Heart right ventricle (tissue), 16 donors: ENCODE measurements around the gene TOE1. TPM values are rescaled to one million over a fixed set of nuclear protein-coding genes. Genes with fewer than 3 reads are reported as not detected.

Experiments
- ATAC-seq, 8 donors: fragments of 200-7000 bp; cut with Tn5 transposase; one replicate each; pipeline ENCODE4 v1.9.1; 2020; ENCODE audit warnings: mild to moderate bottlenecking in 8 of 8, moderate library complexity in 8 of 8, moderate number of reproducible peaks in 1 of 8
- DNase-seq, 2 donors: peaks; one replicate each; pipeline ENCODE4 v3.0.0-alpha.2; 2020
- H3K27ac ChIP-seq, 10 donors: fragments of 200-600 bp; sonication (generic) in 2 of 10; one replicate each; pipeline versions ENCODE4 v1.5.0 to v1.8.0; 2020 to 2022; ENCODE audit warnings: mild to moderate bottlenecking in 3 of 10
- H3K27me3 ChIP-seq, 7 donors: fragments of 200-600 bp; one replicate each; pipeline ENCODE4 v1.8.0; 2021 to 2022; ENCODE audit warnings: mild to moderate bottlenecking in 2 of 7
- H3K36me3 ChIP-seq, 9 donors: fragments of 200-600 bp; sonication (generic) in 1 of 9; one replicate each; pipeline versions ENCODE4 v1.5.0 to v1.8.0; 2020 to 2022; ENCODE audit warnings: mild to moderate bottlenecking in 2 of 9
- H3K4me1 ChIP-seq, 9 donors: fragments of 200-600 bp; sonication (generic) in 1 of 9; one replicate each; pipeline versions ENCODE4 v1.5.0 to v1.8.0; 2020 to 2022; ENCODE audit warnings: mild to moderate bottlenecking in 4 of 9
- H3K4me3 ChIP-seq, 10 donors: fragments of 200-600 bp; sonication (generic) in 2 of 10; one replicate each; pipeline versions ENCODE4 v1.5.0 to v1.8.0; 2020 to 2022; ENCODE audit warnings: mild to moderate bottlenecking in 7 of 10, moderate library complexity in 2 of 10
- H3K9me3 ChIP-seq, 11 donors: fragments of 200-600 bp in 10 of 11; sonication (generic) in 2 of 11; one replicate each; pipeline versions ENCODE4 v1.5.0 to v1.8.0; 2013 to 2022; ENCODE audit warnings: mild to moderate bottlenecking in 2 of 11, control low read depth in 1 of 11, moderate library complexity in 1 of 11
- CTCF ChIP-seq, 9 donors: fragments of 200-600 bp; sonication (generic) in 2 of 9; IDR thresholded peaks; one replicate each; pipeline versions ENCODE4 v1.5.0 to v1.8.0; 2021 to 2022; ENCODE audit warnings: antibody characterized with exemption in 9 of 9, mild to moderate bottlenecking in 5 of 9, moderate library complexity in 1 of 9
- WGBS, 2 donors: extraction: QIAGEN DNeasy Blood & Tissue Kit; methylation state at CpG; one replicate each; pipeline ENCODE4 v1.1.7; 2013; ENCODE audit warnings: inconsistent platforms in 1 of 2; 5-methylcytosine and 5-hydroxymethylcytosine counted together
- intact Hi-C, 10 donors: fragments of 100-400 bp; cut with DNase I; formaldehyde crosslinking; loops; one replicate each; pipeline versions ENCODE4 v1.11.1 to v1.14.2; 2022
- polyA plus RNA-seq, 2 donors: library from polyadenylated mRNA; stranded (reverse); fragments of 200-250 nt; gene quantifications; one replicate each; pipeline ENCODE4 v1.2.3, GENCODE V29; 2013
- total RNA-seq, 10 donors: library from RNA; stranded (reverse); fragmentation: NEBNext Ultra II Directional in 3 of 10; extraction: Animal tissue kit (Norgen Biotek cat#: 25700) in 3 of 10; gene quantifications; one replicate each; pipeline versions ENCODE4 v1.2.1 to v1.2.4, GENCODE V29; 2021 to 2023
- donor health status: Arrhythmogenic right ventricular cardiomyopathy.
- donor health status: ischemic (EF 13 %, LVEDD 7.1; RV severe dilation, severe dysfunction).
- donor health status: healthy with polysubstance abuse.
- donor health status: DM: no; HTN: yes; CAD: no.
- donor health status: DM: no; HTN: no; CAD: no.
- donor health status: ischemic (EF 25% LVEDD 6.9; RV normal size, moderate dysfunction).
- donor health status: ischemic (EF 25% LVEDD 5.7; RV mildly dilated, moderate dysfunction).
- donor health status: healthy.
- donor health status: DM: yes; HTN: yes; CAD: no.
- donor health status: Ischemic cardiomyopathy.
- donor health status: ischemic (EF 35%, LVEDD 5.7; RV mildly dilated, moderate dysfunction).
- donor health status: nonischemic (EF 11% LVEDD 7.7; RV severe dilation, severe dysfunction).
- donor health status: DM: yes; HTN: yes; CAD: no.
- donor health status: PGD.
- donor health status: ischemic (EF 29% LVEDD 5.4; RV normal size, mild dysfunction).
- donor health status: nonischemic (EF 23%, LVEDD 6.1; RV moderate dilation, normal function).

The TOE1 gene
- total and polyA plus RNA-seq, 12 donors, result 2.7 to 6.6 (median 4.1) TPM

- 72% methylated on average over 1 of the region's 1 CpG for WGBS, 2 donors
- DNase-seq (no peak), ATAC-seq (no peak)
- Histone ChIP-seq H3K36me3 (no peaks in the 10 kb centered on the region), H3K9me3 (no peaks in the 10 kb centered on the region), H3K27ac (no peak overlapping the region), H3K4me3 (no peak overlapping the region), H3K27me3 (no peaks in the 10 kb centered on the region), H3K4me1 (peaks cover 0 to 10% (median 7%) of the 10 kb centered on the region in 9 donors)
- intact Hi-C loops, result loop anchor here in 1 of 10 donors (2.0 kb wide), 1 partner anchor 282 kb away; no protein-coding TSS in a partner anchor
- no peak for TF ChIP-seq CTCF (IDR thresholded peaks at IDR 0.05)
These were observed 40.7 kb upstream of the TOE1 start for GRCh38 chr1:45299296-45299695.

DNA sequence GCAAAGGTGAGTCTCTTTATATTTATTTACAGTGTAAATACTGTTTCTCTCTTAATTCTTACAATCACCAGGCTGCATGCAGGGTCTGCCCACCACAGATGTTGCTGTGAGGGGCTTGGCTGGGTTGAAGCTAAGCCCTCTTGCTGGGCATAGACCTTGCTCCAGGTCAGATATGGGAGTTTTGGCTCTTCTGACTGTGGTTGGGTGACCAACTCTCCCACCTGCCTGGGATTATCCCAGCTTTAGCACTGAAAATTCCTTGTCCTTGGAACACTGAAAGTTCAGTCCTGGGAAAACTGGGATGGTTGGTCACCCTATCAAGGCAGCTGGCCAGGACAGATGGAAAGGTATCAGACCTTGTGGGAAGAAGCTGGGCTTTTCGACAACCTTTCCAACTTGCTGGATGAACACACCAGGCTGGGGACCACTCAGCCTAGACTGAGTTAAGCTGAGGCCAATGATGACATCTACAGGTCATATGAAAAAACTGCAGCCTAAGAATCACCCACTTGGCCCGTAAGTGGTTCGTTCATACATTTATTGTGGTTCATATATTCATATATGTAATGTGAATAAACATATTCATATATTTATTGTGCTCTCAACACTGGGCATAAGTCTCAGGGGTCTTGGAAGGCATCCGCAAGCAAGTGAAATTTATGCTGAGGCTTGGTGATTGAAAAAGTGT lies 39.8 kb upstream of the TOE1 start:
- DNase-seq (peak in 1 of 2 donors; percentile 34), ATAC-seq (no peak)
- TF ChIP-seq CTCF (IDR thresholded peaks at IDR 0.05), result peak; percentile 56 to 87 (median 80)
- WGBS, 2 donors, result 8% methylated on average over 4 of the region's 4 CpGs
- no peaks in the 10 kb centered on the region for H3K27me3 ChIP-seq
- H3K36me3 ChIP-seq, result no peaks in the 10 kb centered on the region
- peaks cover 0 to 16% (median 10%) of the 10 kb centered on the region in 9 donors for H3K4me1 ChIP-seq
- no peak overlapping the region for H3K4me3 ChIP-seq
- H3K27ac ChIP-seq, result no peak overlapping the region
- intact Hi-C loops, result loop anchor here in 9 of 10 donors (1.0 to 10.0 kb wide), 15 partner anchors 192 to 583 kb away; partner anchors contain the start of genes BEST4 (in 3 of the 9), KIF2C (in 3 of the 9), TESK2 (in 3 of the 9) and RNU5D-1 (in 2 of the 9)
- H3K9me3 ChIP-seq, result no peaks in the 10 kb centered on the region

GRCh38 chr1:45300669-45300997 lies 39.3 kb upstream of the TOE1 start:
- Histone ChIP-seq H3K4me3 (no peak overlapping the region), H3K36me3 (no peaks in the 10 kb centered on the region), H3K27ac (no peak overlapping the region), H3K27me3 (no peaks in the 10 kb centered on the region), H3K9me3 (no peaks in the 10 kb centered on the region), H3K4me1 (peaks cover 0 to 16% (median 10%) of the 10 kb centered on the region in 9 donors)
- TF ChIP-seq CTCF (IDR thresholded peaks at IDR 0.05), result no peak
- no peak for DNase-seq
- intact Hi-C loops, result loop anchor here in 9 of 10 donors (1.0 to 10.0 kb wide), 14 partner anchors 192 to 583 kb away; partner anchors contain the start of genes BEST4 (in 3 of the 9), KIF2C (in 3 of the 9), TESK2 (in 3 of the 9) and RNU5D-1 (in 2 of the 9)
- no peak for ATAC-seq
- 58 to 59% methylated on average over 2 of the region's 2 CpGs for WGBS, 2 donors

DNA sequence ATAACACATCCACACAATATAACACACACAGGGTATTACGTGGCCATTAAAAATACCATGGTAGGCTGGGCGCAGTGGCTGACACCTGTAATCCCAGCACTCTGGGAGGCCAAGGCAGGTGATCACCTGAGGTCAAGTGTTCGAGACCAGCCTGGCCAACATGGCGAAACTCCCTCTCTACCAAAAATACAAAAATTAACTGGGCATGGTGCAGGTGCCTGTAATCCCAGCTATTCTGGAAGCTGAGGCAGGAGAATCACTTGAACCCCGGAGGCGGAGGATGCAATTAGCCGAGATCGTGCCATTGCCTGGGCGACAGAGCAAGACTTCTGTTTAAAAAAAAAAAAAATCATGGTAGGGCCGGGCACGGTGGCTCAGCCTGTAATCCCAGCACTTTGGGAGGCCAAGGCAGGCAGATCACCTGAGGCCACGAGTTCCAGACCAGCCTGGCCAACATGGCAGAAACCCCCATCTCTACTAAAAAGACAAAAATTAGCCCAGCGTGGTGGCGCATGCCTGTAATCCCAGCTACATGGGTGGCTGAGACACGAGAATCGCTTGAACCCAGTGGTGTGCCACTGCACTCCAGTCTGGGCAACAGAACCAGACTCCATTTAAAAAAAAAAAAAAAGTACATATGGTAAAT lies 37.3 kb upstream of the TOE1 start:
- WGBS, 2 donors, result 88 to 89% methylated on average over 16 of the region's 16 CpGs

More for the DNA sequence above, 37.3 kb upstream of the TOE1 start:
- H3K9me3 ChIP-seq, result no peaks in the 10 kb centered on the region
- peak overlapping the region in 9 of 10 donors; percentile 74 to 96 (median 87) for H3K27ac ChIP-seq
- no peak for TF ChIP-seq CTCF (IDR thresholded peaks at IDR 0.05)
- H3K27me3 ChIP-seq, result no peaks in the 10 kb centered on the region
- intact Hi-C loops, result loop anchor here in 9 of 10 donors (1.0 to 10.0 kb wide), 14 partner anchors 190 to 585 kb away; partner anchors contain the start of genes BEST4 (in 3 of the 9), KIF2C (in 3 of the 9), RNU5D-1 (in 3 of the 9) and TESK2 (in 3 of the 9)
- H3K36me3 ChIP-seq, result no peaks in the 10 kb centered on the region
- ATAC-seq (no peak), DNase-seq (no peak)
- H3K4me1 ChIP-seq, result peaks cover 0 to 17% (median 10%) of the 10 kb centered on the region in 9 donors
- H3K4me3 ChIP-seq, result peak overlapping the region in 9 of 10 donors; percentile 65 to 94 (median 83)
